GM12801 (cell line): ENCODE data around the gene EPAS1.

Source experiments
- CTCF ChIP-seq: IDR thresholded peaks from one replicate; pipeline ENCODE4 v1.5.1; 2011; ENCODE audit warnings: control low read depth; ENCODE audit not compliant: insufficient read length; ENCODE audit errors: extremely low read depth

Gene EPAS1

GRCh38 chr2:46344706-46345105, 47.5 kb downstream of the EPAS1 start:
- no peak for TF ChIP-seq CTCF

GRCh38 chr2:46345775-46346174, 48.6 kb downstream of the EPAS1 start:
- TF ChIP-seq CTCF, result no peak

- no peak for TF ChIP-seq CTCF
Measured at GRCh38 chr2:46346719-46347118, 49.5 kb downstream of the EPAS1 start.

DNA sequence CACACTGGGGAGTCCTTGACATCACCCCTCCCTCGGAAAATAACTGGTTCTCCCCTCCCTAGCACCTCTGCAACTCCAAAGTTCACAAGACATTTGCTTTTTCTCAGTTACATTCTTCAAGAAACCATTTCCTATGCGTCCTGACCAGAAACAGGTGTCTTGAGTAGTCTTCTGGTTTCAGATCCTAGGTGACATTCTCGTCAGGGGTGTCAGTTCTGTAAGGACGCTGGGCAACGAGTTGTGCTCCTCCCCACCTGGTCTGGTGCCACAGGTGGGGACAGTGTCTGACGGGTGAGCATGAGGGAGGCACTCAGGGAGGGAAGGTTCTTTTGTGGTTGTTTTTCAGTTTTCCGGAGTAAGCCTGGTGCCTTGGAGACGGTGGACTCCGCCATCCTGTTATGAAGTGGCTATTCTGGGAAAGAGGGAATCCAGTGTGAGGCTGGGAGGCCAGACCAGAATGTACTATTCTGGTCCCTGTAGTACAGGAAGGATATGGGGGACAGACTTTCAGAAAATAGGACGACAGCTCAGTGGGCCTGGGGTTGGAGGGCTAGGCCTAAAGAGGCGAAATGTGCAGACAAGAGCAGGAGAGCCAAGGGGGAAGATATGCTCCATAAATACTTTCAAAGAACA, 50.6 kb downstream of the EPAS1 start:
- TF ChIP-seq CTCF, result no peak

GRCh38 chr2:46349115-46349547, 51.9 kb downstream of the EPAS1 start:
- TF ChIP-seq CTCF, result no peak

DNA sequence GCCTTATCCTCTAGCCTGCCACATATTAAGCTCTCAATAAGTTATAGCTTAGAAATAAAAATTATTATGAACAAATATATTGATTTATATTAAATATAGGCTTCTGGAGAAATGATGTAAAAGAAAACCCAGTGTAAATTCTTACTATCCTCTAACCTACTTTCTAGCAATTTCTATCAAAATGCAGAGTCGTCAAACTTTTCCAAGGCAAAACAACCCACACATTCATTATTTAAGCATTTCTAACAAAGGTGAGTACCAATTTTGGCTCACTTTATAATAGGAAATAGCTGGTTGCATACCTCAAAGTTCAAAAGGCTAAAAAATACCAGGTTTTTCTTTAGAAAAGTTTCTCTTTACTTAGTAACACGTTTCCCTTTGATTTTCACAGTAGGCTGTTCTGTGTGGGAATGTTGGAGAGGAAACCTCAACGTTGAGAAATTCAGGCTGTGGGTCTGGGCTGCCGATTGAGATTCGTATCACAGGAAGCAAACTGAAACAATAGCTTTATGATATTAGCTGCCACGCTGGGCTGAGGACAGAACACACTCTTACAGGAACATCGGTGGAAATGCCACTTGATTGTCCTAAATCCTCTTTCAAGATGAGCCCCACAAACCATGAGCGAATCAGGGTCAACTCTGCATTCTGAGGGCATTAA, 53.0 kb downstream of the EPAS1 start:
- no peak for TF ChIP-seq CTCF

DNA sequence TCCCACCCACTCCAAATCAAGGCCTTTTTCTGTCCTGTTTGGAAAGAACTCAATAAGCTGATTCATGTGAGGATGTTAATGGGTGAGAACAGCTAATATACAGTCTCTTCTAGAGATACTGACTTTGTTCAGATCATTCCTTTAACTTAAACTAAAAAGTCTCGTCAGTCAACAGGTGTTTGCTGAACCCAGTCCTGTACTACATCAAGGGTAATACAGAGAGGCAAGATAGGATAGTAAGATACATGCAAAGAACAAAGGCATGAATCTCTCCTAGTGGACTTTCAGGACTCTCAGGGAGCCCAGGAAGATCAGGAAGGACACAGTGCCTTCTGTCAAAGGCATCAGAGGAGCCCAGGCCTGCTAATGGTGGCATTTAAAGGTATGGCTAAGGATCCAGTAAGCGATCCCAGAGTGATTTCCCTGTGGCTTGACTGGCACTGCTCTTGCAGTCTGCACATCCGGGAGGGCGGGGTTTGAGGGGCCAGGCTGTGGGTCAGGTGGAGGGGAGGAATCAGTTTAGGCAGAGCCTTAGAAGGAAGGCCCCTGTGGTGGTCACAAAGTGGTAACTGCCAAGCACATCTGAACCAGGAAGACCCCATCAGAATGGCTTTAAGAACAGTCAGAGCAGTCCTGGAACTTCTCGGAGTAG, 54.0 kb downstream of the EPAS1 start:
- TF ChIP-seq CTCF, result no peak
